RWPE1 (cell line): Measurements from ENCODE around the gene SELENOO.

Experiments used
- CTCF ChIA-PET: fragments of 350-600 bp; sonication (Branson Sonifier 250); formaldehyde crosslinking; extraction: SDS; loops from one replicate; lab custom pipeline; 2021; lab: Yijun Ruan, JAX
- POLR2A ChIA-PET: fragments of 400-600 bp; formaldehyde crosslinking; extraction: SDS; loops from one replicate; lab custom pipeline; 2020; ENCODE audit warnings: antibody characterized with exemption; ENCODE audit not compliant: low non-redundant PET; lab: Yijun Ruan, JAX
- DNase-seq: peaks from one replicate; pipeline ENCODE4 v3.0.0; 2012; ENCODE audit warnings: low spot score
- H3K27ac ChIP-seq: fragments of 450-650 bp; 2 replicates; pipeline ENCODE4 v1.5.1; 2017
- TF ChIP-seq, protein P1 (sequence below): fragments of 450-650 bp; conservative IDR thresholded peaks from 2 replicates; pipeline ENCODE4 v1.5.1; 2017; ENCODE audit warnings: low read depth, mild to moderate bottlenecking

Gene SELENOO

DNA sequence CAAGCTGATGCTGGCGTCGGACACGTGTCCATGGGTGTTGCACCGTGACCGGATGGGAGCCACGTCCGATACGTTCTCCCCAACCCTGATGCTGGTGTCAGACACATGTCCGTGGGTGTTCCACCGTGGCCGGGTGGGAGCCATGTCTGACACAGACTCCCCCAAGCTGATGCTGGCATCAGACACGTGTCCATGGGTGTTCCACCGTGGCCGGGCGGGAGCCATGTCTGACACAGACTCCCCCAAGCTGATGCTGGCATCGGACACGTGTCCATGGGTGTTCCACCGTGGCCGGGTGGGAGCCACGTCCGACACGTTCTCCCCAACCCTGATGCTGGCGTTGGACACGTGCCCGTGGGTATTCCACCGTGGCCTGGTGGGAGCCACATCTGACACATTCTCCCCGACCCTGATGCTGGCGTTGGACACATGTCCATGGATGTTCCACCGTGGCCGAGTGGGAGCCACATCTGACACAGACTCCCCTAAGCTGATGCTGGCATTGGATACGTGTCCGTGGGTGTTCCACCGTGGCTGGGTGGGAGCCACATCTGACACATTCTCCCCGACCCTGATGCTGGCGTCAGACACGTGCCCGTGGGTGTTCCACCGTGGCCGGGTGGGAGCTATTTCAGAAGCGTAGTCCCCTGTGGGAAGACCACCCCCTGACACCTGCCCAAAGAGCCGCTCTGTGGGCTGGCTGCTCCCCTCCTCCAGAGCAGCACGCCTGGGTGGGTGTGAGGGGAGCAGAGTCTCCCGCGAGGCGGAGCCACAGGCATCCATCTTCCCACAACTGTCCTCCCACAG lies 20.0 kb downstream of the SELENOO start:
- CTCF ChIA-PET: no interaction called here
- no peak for DNase-seq
- POLR2A ChIA-PET: no interaction called here
- no peak overlapping the region; the same call in 1 of the 2 replicates for H3K27ac ChIP-seq
- TF ChIP-seq, protein P1, sequence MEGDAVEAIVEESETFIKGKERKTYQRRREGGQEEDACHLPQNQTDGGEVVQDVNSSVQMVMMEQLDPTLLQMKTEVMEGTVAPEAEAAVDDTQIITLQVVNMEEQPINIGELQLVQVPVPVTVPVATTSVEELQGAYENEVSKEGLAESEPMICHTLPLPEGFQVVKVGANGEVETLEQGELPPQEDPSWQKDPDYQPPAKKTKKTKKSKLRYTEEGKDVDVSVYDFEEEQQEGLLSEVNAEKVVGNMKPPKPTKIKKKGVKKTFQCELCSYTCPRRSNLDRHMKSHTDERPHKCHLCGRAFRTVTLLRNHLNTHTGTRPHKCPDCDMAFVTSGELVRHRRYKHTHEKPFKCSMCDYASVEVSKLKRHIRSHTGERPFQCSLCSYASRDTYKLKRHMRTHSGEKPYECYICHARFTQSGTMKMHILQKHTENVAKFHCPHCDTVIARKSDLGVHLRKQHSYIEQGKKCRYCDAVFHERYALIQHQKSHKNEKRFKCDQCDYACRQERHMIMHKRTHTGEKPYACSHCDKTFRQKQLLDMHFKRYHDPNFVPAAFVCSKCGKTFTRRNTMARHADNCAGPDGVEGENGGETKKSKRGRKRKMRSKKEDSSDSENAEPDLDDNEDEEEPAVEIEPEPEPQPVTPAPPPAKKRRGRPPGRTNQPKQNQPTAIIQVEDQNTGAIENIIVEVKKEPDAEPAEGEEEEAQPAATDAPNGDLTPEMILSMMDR: no peak

DNA sequence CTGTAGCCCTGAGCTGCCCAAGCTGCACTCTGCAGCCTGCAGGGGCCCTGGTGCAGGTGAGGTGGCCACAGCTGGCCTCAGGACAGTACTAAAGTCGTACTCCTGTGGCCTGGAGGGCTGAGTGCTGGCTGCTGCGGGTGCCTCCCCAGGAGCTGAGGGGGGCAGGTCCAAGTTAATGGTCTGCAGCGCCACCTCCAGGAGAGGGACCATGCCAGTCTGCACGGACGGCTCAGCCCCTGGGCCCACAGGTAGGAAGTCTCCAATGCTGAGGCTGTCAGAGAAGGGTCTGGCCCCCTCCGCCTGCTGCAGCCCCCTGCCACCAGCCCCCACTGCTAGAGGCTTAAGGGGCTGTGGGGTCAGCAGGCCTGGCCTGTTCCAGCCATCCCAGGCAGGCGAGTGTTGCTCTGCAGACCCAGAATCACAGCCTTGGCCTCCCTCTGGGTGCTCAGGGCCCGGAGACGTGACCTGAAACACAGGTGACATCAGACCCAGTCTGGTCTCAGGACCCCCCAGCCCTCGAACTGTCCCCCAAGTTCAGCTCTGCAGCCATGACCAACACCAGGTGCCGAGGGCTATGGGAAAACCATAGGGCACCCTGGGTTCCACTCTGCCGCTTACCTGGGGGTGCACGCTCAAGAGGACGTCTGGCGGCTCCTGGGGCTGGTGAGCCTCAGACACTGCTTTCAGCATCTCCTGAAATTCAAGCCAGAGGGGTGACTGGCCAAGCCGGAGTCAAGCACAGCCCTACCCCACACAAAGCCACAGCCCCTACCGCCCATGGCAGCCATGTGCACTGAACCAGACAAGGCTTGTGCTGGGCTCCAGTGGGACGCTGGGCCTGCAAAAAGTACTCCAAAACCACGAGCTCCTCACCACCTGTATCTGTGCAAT lies 20.8 kb downstream of the SELENOO start:
- peak overlapping the region; percentile 15; the same call in 1 of the 2 replicates for H3K27ac ChIP-seq
- TF ChIP-seq, protein P1: no peak
- no peak for DNase-seq
- ChIA-PET POLR2A (no interaction called here), CTCF (no interaction called here)

DNA sequence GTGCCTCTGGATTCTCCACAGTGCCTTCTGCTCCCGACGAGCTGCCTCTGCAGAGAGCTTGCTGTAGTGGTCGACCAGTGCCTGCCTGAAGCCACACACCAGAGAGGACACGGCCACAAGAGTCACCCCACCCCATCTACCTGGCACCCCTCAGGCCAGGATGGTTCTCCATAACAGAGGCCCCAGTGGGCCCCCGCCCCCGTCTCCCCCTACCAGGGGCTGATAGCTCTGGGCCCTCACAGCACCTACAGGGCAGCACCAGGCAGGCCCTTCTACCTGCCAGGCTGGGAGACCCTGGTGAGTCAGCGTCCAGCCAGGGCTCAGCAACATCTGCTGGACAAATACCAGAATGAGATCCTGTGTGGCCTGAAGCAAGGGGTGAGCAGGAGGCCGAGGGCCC lies 21.7 kb downstream of the SELENOO start:
- ChIA-PET POLR2A (no interaction called here), CTCF (no interaction called here)
- peak overlapping the region; percentile 15 for H3K27ac ChIP-seq
- TF ChIP-seq, protein P1: no peak
- no peak for DNase-seq

DNA sequence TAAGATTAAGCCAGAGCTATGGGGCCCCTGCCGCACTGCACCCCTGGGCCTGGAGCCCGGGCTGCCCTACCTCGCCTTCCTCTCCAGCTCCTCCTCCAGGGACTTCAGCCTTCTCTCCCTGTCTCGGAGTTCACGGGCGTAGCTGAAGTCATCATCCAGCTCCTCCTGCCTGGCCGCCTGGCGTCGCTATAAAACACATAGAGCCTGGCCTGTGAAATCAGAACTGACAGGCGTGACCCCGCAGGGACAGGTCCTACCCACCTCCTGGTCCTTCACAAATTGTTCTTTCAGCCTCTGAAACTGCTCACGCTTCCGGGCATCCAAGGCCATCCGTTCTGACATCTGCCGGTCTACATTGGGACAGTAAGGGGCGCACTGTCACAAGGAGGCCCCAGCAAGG lies 23.3 kb downstream of the SELENOO start:
- POLR2A ChIA-PET: no interaction called here
- CTCF ChIA-PET: interaction anchor here (0.6 kb wide), 1 partner anchor 293 kb away, joined by 4 read pairs; no protein-coding TSS in a partner anchor
- peak overlapping the region; percentile 1; the same call in 1 of the 2 replicates for H3K27ac ChIP-seq
- DNase-seq: no peak
- TF ChIP-seq, protein P1: no peak

DNA sequence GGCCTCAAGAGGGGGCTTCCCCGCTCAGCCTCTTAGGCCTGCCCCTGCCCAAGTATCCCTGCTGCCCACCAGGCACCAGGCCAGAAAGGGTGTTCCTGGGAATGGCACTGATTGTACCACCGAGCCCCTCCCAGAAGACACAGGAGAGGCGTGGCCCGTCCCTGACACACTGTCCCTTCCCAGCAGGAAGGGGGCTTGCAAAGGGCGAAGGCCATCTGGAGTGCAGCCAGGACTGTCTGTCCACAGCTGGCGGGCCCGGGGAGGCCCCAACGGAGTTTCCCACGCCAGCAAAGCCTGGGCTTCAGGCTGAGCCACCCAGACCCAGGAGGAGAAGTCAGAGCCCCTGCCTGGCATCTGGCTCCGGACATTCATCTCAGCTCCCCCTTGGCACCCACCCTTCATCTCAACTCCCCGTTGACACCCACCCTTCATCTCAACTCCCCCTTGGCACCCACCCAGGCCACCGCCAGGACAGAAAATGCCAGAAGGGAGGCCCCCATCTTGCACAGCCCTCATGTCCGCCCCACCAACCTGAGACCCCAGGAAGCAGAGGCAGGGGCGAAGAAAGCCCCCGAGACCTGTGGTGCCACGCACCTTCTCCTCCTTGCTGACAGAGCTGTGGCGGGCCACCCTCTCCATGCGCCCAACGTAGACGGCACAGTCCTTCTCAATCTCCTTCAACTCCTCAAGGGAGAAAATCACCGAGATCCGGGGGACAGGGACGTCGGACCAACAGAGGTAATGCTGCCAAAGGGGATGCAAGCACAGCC lies 24.6 kb downstream of the SELENOO start:
- no peak for DNase-seq
- CTCF ChIA-PET: no interaction called here
- TF ChIP-seq, protein P1: no peak
- no peak overlapping the region for H3K27ac ChIP-seq
- POLR2A ChIA-PET: no interaction called here
